ENCODE results near the gene KRTAP2-3.

KRTAP2-3 gene

DNA sequence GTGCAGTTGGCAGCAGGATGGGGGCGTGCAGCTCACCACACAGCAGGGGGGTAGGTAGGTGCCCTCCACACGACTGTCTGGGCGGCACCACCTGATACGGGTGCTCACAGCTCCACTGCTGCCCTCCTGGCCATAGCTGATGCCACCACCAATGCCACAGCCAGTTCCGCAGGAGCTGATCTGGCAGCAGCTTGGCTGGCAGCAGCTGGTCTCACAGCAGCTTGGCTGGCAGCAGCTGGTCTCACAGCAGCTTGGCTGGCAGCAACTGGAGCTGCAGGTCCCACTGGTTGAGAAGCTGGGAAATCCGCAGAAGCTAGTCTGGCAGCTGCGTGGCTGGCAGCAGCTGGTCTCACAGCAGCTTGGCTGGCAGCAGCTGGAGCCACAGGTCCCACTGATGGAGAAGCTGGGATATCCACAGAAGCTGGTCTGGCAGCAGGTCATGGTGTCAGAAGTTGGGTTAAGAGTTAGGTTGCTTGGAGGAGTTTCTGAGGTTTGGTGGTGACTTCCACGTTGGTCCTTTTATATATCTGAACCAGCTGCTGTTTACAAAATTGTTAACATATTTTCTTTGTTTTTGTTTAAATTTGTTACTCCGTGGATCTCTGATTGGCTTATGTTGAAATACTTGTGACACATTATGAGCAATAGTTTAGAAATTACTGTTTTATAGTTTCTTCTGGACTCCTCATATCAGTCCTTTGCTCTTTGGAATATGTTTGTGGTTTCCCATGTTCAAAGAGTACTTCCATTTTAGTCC lies 33.0 kb downstream of the KRTAP2-3 start, which contains the start of gene KRTAP1-5:
KRTAP1-5 (minus strand) TSS at position 494 of the 757 bp plus-strand sequence; CDS start at position 441, 53 bp downstream.
- no peak for DNase-seq

DNA sequence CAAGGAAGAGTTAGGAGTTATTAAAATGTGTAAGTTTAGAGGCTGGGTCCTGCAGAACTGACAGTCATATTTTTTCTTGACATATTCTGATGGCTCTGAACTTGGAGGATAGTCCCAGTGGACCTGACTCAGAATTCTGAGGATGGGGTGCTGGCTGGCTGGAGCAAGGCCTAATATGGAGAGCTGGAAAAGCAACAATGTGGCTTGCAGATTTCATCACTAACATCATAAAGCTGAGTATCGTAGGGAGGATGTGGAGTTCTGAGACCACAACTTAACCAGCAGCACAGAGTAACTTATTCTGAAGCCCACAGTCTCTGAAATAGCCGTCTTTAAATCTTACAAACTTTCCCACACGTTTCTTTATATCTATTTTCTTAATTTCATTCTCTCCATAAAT lies 35.2 kb downstream of the KRTAP2-3 start:
- no peak for DNase-seq

- no peak for DNase-seq
Measured at GRCh38 chr17:41020336-41020735, 39.6 kb downstream of the KRTAP2-3 start.

DNA sequence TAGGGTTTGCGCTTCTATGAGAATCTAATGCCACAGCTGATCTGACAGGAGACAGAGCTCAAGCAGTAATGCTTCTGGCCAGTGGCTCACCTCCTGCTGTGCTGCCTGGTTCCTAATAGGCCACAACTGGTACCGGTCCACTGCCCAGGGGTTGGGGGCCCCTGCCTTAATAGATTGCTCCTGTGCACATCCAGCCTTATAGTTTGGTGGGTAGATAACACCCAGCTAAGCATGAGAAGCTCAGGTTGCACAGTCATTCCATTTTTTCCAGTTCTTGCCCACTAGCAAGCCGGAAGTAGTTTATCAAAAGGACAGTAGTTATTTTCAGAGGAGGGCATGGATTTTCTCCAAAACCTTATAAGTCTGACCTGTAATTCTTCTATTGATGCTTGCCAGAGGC lies 40.5 kb downstream of the KRTAP2-3 start:
- no peak for DNase-seq

DNA sequence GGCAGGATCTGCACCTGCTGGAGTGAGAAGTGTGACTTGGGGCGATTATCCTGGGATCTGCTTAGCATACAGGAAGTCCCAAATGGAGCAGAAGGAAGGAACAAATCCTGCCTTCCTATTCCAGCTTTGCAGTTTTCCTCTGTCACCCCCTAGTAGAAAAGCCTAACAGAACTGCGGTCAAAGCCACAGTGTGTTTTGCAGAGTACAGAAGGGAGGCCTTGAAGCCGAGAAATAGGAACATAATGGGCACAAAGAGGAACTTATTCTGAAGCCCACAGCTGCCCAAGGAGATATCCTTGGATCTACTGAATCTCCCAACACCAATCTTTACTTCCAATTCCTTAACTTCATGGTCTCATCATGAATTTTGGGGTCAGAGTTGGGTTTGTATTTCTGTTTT lies 41.4 kb downstream of the KRTAP2-3 start:
- no peak for DNase-seq

DNA sequence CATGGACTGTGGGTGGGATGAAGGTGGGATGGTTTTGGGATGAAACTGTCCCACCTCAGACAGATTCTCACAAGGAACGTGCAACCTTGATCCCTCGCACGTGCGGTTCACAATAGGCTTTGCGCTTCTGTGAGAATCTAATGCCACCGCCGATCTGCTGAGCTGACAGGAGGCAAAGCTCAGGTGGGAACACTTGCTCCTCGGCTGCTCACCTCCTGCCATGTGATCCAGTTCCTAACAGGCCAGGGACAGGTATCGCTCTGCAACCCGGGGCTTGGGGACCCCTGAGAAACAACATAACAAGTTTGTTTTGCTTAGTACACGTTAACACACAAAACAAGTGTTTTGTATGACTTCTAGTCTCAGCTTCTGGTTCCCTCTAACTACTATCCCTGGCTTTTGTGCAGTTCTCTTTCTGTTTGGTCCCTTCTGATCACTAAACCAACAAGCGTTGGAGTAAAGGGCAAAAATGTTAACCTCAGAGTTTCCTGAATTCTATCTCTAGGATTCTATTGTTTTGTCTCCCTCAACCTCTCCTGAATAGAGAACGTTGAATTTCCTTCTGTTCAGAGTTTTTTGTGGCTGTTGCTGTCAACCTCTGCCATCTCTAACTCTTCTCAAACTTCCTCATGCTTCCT lies 43.2 kb downstream of the KRTAP2-3 start:
- no peak for DNase-seq

DNA sequence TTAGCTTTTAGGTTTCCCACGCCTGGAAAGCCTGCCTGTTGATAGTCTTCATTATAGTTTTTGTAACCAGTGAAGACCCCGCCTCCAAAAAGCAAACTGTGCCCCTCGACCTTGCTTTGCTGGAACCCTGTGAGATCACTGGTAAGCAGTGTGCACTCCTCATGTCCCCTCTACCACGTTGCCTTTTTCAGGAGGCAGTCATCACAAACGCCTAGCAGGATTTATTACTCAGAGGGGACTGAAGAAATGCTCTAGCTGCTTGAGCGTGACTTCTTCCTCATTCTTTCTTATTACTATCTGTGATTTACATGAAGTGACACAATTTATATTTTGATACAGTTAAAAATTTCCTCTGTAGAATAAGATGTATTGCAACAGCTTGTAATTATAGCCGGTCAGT lies 44.5 kb downstream of the KRTAP2-3 start:
- DNase-seq = no peak

DNA sequence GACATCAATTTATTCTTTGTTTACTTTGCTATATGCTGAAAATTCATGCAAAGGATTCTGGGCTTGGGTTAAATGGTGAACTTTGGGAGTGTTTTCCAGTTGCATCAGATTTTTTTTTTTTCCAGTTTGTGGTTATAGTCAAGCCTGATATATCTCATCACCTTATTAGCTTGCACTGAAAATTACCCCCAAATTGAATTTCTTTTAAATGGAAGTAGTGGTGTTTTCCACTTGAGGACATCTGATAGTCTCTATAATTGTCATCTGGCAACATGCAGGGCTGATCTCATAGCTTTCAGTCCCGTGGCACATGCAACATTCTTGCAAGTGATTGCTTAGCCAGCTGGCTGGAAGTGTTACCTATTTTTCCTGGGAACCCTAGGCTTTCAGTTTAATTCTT lies 46.3 kb downstream of the KRTAP2-3 start:
- DNase-seq = no peak

DNA sequence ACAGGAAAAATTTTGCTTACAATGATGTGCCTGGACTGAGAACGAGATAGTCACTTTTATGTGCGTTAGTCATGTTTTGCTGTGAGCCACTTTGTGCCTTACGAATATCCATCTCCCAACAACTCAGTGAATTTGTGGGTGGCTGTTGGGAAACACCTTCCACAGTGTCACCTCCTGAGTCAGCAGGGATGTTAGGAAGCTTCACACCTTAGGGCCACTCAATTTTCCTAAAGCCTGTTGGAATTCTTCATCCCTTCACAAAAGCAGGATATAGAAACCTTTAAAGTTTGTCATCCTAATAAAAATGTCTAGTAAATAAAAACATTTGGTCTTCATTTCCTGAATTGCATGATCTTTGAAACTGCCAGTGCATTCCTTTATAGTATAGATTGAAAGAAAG lies 46.7 kb downstream of the KRTAP2-3 start:
- no peak for DNase-seq

- DNase-seq = no peak
Measured at GRCh38 chr17:41012326-41013120, 47.4 kb downstream of the KRTAP2-3 start.

- DNase-seq = no peak
Measured at GRCh38 chr17:41010441-41010840, 49.5 kb downstream of the KRTAP2-3 start.

DNA sequence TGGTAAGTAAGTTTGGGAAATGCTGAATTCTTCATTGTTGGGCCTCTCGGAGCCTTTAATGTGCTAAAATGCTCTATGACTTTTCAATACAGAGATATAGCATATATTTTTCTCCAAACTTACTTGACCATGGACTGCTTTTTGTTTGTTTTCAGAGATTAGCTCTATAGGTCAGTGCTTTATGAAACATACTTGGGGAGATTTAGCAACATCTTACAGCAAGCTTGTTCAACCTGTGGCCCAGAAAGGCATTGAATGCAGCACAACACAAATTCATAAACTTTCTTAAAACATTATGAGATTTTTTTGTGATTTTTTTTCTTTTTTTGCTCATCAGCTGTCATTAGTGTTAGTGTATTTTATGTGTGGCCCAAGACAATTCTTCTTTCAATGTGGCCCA lies 50.0 kb downstream of the KRTAP2-3 start:
- no peak for DNase-seq

DNA sequence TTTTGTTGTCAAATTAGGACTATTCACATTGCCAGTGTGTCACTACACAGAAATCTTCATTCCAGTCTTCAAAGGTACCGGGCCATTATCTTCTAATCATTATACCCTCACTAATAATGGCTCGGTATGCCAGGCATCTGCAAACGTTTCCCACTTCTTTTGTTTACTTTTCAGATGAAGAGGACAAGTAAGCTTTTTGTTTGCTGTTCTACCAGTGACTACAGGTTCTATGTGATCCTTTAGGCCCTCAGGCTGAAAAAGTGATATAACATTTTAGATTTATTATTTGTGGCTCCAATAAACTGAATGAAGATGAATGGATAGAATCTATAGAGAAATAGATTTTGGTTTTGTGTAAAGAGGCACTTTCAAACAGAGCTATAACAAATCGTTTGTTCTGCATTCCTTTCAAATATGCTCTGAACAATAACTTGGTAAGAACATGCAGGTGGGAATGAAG lies 50.6 kb downstream of the KRTAP2-3 start:
- DNase-seq = no peak
